GM12873 (cell line): ENCODE measurements around the gene CASP10.

ENCODE experiments used
- CTCF ChIP-seq: IDR thresholded peaks from 2 replicates; pipeline ENCODE4 v1.5.1; 2012; ENCODE audit warnings: low read depth, mild to moderate bottlenecking, moderate library complexity, low read length, control low read depth; ENCODE audit not compliant: insufficient read depth; ENCODE audit errors: missing control alignments

The CASP10 gene

GRCh38 chr2:201196803-201197202 is 13.9 kb downstream of the CASP10 start:
- TF ChIP-seq CTCF = no peak

- TF ChIP-seq CTCF = no peak
Measured at GRCh38 chr2:201197781-201198180, 14.8 kb downstream of the CASP10 start.

GRCh38 chr2:201199847-201200246 is 16.9 kb downstream of the CASP10 start:
- no peak for TF ChIP-seq CTCF

GRCh38 chr2:201200345-201200744 is 17.4 kb downstream of the CASP10 start:
- TF ChIP-seq CTCF = no peak

- TF ChIP-seq CTCF = no peak
Measured at GRCh38 chr2:201201371-201201770, 18.4 kb downstream of the CASP10 start.

GRCh38 chr2:201203916-201204654 is 21.1 kb downstream of the CASP10 start:
- TF ChIP-seq CTCF = no peak

GRCh38 chr2:201204655-201205514 is 21.9 kb downstream of the CASP10 start:
- no peak for TF ChIP-seq CTCF
